ENCODE data around the gene XYLT1.

GRCh38 chr16:17302620-17303019, 168.1 kb downstream of the XYLT1 start:
- TF ChIP-seq MEF2A (IDR thresholded peaks at IDR 0.05; ENCODE audit: borderline replicate concordance, low read depth) (no peak), NRF1 (IDR thresholded peaks at IDR 0.05; ENCODE audit: low read depth, low read length) (no peak), NFIC (IDR thresholded peaks at IDR 0.05; ENCODE audit: borderline replicate concordance) (no peak), RAD21 (IDR thresholded peaks at IDR 0.05; ENCODE audit: low read length) (no peak), CTCF (IDR thresholded peaks at IDR 0.05) (no peak), ELF1 (IDR thresholded peaks at IDR 0.05) (no peak), EP300 (IDR thresholded peaks at IDR 0.05; ENCODE audit: borderline replicate concordance in 1 of 2, low read depth in 1 of 2, low read length in 1 of 2) (no peak), EZH2phosphoT487 (IDR thresholded peaks at IDR 0.05; ENCODE audit: borderline replicate concordance, low read depth) (no peak), RFX5 (IDR thresholded peaks at IDR 0.05; ENCODE audit: low read length) (no peak), GABPA (IDR thresholded peaks at IDR 0.05; ENCODE audit: low read depth) (no peak)
- TF ChIP-seq, protein P1, sequence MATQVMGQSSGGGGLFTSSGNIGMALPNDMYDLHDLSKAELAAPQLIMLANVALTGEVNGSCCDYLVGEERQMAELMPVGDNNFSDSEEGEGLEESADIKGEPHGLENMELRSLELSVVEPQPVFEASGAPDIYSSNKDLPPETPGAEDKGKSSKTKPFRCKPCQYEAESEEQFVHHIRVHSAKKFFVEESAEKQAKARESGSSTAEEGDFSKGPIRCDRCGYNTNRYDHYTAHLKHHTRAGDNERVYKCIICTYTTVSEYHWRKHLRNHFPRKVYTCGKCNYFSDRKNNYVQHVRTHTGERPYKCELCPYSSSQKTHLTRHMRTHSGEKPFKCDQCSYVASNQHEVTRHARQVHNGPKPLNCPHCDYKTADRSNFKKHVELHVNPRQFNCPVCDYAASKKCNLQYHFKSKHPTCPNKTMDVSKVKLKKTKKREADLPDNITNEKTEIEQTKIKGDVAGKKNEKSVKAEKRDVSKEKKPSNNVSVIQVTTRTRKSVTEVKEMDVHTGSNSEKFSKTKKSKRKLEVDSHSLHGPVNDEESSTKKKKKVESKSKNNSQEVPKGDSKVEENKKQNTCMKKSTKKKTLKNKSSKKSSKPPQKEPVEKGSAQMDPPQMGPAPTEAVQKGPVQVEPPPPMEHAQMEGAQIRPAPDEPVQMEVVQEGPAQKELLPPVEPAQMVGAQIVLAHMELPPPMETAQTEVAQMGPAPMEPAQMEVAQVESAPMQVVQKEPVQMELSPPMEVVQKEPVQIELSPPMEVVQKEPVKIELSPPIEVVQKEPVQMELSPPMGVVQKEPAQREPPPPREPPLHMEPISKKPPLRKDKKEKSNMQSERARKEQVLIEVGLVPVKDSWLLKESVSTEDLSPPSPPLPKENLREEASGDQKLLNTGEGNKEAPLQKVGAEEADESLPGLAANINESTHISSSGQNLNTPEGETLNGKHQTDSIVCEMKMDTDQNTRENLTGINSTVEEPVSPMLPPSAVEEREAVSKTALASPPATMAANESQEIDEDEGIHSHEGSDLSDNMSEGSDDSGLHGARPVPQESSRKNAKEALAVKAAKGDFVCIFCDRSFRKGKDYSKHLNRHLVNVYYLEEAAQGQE (IDR thresholded peaks at IDR 0.05; ENCODE audit: low read depth, low read length) = no peak

Data from SK-N-SH (cell line).